GM19099 (cell line): Measurements from ENCODE around the gene GPR82.

Source experiments
- POLR2A ChIP-seq: IDR thresholded peaks from 3 replicates; pipeline ENCODE4 v1.6.1; 2011; ENCODE audit warnings: low read depth; ENCODE audit not compliant: insufficient read length; ENCODE audit errors: extremely low read depth

Gene GPR82

DNA sequence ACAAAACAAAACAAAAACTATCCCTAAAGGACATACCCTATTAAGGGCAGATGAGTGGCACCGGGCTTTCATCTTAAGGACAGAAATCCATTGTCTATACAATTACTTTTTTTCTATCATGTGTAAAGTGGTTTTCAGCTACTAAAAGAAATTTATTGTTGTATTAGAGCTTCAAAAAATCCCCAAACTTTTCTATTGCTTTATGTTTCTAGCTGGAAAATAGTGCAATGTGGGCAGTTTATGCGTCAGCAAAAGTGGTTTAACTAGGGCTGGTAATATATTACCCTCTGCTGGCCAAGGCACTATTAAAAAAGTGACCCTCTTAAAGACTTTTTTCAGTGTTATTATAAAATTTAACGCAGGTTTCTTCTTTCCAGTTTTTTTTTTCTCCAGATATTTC, 15.5 kb upstream of the GPR82 start:
- no peak for TF ChIP-seq POLR2A

GRCh38 chrX:41711021-41711667, 12.8 kb upstream of the GPR82 start:
- TF ChIP-seq POLR2A = no peak

GRCh38 chrX:41716222-41716621, 7.8 kb upstream of the GPR82 start:
- TF ChIP-seq POLR2A = no peak

GRCh38 chrX:41716767-41717473, 7.1 kb upstream of the GPR82 start:
- no peak for TF ChIP-seq POLR2A

DNA sequence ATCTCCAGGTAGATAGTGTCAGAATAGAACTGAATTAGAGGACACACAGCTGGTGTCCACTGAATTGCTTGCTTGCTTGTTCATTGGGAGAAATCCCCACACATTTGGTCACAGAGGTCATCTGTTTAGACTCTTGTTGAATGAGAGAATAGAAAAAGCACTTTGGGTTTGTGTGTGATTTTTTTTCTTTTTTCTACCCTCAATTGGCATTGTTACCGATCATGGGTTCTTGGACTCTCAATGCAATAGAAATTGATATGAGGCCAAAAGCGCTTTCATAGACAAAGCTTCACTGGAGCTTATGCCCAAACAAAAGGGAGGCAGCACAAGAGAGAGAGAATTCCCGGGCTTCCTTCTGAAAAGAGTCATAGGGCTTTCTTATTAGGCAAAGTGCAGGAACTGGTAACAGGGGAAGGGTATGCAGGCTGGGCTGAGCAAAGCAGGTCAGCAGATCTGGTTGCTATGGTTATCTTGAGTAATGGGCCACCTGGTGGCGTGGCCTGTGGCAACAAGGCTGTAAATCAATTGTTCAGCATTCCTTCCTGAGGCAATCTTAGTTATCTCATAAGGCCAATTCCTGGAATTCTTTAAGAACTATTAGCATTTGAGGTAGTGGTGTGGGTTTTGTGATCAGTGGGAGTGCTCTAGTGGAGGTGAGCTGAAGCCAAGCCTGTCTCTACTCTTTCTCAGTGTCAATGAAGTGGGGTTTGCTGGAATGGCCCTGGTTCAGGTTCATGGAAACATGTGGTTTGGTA, 5.3 kb upstream of the GPR82 start:
- TF ChIP-seq POLR2A = no peak

GRCh38 chrX:41720125-41720779, 3.7 kb upstream of the GPR82 start:
- no peak for TF ChIP-seq POLR2A

GRCh38 chrX:41721590-41721989, 2.4 kb upstream of the GPR82 start:
- no peak for TF ChIP-seq POLR2A

DNA sequence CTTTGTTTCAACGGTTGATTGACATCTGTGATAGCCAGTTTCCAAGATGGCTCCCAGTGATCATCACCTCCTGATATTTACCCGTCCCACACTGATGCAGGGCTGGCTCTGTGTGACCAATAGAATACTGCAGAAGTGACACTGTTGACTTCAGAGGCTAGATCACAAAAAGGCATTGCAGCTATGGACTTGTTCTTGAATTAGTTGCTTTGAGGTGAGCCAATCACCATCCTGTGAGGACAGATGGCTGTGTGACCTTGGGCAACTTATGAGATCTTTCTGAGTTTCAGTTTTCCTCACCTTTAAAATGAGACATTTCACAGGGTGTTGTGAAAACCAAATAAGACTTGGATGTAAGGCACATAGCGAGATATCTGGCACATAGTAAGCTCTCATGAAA, 1.8 kb upstream of the GPR82 start:
- no peak for TF ChIP-seq POLR2A

- TF ChIP-seq POLR2A = no peak
Observed at GRCh38 chrX:41722816-41723618, 964 bp upstream of the GPR82 start.

- no peak for TF ChIP-seq POLR2A
Observed at GRCh38 chrX:41728125-41728524, 4.1 kb downstream of the GPR82 start.

GRCh38 chrX:41730081-41730480, 6.1 kb downstream of the GPR82 start:
- no peak for TF ChIP-seq POLR2A

DNA sequence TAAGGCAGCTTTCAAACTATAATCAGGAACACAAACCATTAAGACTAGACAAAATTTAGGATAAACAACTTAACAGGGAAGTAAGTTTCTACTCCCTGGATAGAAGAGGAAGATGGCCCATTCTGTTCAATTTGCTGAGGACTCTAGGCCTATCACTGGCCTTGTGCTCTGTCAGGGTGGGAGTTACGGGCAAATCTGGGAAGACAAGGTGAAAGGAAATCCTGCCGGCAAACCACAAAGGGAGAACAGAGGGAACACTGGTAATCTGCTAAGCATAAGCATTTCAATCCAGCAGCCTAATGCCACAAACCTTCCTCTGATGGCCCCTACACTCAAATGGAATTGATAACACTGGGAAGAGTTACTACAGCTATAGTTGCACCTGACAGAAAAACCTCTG, 8.3 kb downstream of the GPR82 start:
- no peak for TF ChIP-seq POLR2A

GRCh38 chrX:41733939-41734338, 10.0 kb downstream of the GPR82 start:
- no peak for TF ChIP-seq POLR2A

- no peak for TF ChIP-seq POLR2A
Observed at GRCh38 chrX:41734530-41734929, 10.5 kb downstream of the GPR82 start.

DNA sequence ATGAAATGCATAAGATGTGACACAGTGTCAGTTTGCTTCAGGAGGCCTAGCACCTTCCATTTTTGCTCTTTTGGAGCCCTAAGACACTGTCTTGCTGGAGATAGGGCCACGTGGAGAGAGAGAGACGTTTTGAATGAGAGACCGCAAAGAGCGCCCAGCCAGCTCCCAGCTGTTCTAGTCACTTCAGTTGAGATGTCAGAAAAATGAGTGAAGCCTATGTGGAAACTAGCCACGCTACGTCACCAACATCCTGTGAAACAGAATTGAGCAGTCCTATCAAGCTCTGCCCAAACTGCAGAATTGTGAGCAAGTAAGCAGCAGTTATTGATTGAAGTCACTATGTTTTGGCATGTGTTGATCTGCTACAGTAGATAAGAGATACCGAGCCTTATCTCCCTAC, 13.1 kb downstream of the GPR82 start:
- no peak for TF ChIP-seq POLR2A
